HepG2 (cell line): ENCODE measurements around the gene DOCK10.

Experiments used
- AGO2 ChIP-seq: fragments of 200-400 bp; formaldehyde crosslinking; optimal IDR thresholded peaks from 2 replicates; pipeline ENCODE3; 2017; ENCODE audit warnings: mild to moderate bottlenecking, low read depth, low read length, moderate library complexity
- CBX5 ChIP-seq: sonication (generic); formaldehyde crosslinking; IDR thresholded peaks from 2 replicates; pipeline ENCODE4 v1.4.0; 2020; ENCODE audit warnings: missing genetic modification reagents, borderline replicate concordance
- CTCF ChIP-seq: sonication (generic); formaldehyde crosslinking; IDR thresholded peaks from 2 replicates; pipeline ENCODE4 v1.5.0; 2020; ENCODE audit warnings: mild to moderate bottlenecking, missing genetic modification reagents, moderate library complexity
- FOXM1 ChIP-seq: sonication (generic); formaldehyde crosslinking; IDR thresholded peaks from 2 replicates; pipeline ENCODE4 v1.5.0; 2020; ENCODE audit warnings: missing genetic modification reagents
- HNF4G ChIP-seq, 2 experiments: sonication (generic) in 1 of 2; formaldehyde crosslinking in 1 of 2; IDR thresholded peaks; 2 replicates each; pipeline versions ENCODE4 v1.4.0 to v1.6.1; 2011 to 2020; ENCODE audit warnings: borderline replicate concordance in 2 of 2, low read depth in 2 of 2, mild to moderate bottlenecking in 2 of 2, low read length in 1 of 2, missing genetic modification reagents in 1 of 2, moderate library complexity in 1 of 2
- HNRNPK ChIP-seq: fragments of 200-400 bp; formaldehyde crosslinking; IDR thresholded peaks from 2 replicates; pipeline ENCODE4 v1.6.1; 2018; ENCODE audit warnings: low read length, low read depth, moderate library complexity, mild to moderate bottlenecking; ENCODE audit not compliant: poor library complexity, severe bottlenecking
- KLF6 ChIP-seq: IDR thresholded peaks from 2 replicates; pipeline ENCODE4 v1.8.0; 2016; ENCODE audit warnings: missing biosample characterization, missing genetic modification reagents
- MEF2D ChIP-seq: sonication (generic); formaldehyde crosslinking; IDR thresholded peaks from 2 replicates; pipeline ENCODE4 v1.5.1; 2020; ENCODE audit warnings: mild to moderate bottlenecking, missing genetic modification reagents
- RAD51 ChIP-seq: fragments of 450-650 bp; IDR thresholded peaks from 2 replicates; pipeline ENCODE4 v1.6.1; 2016; ENCODE audit warnings: borderline replicate concordance
- RBAK ChIP-seq: sonication (generic); formaldehyde crosslinking; IDR thresholded peaks from 2 replicates; pipeline ENCODE4 v1.5.1; 2020; ENCODE audit warnings: mild to moderate bottlenecking, missing genetic modification reagents
- ZBTB42 ChIP-seq: sonication (generic); formaldehyde crosslinking; IDR thresholded peaks from 2 replicates; pipeline ENCODE4 v1.5.0; 2020; ENCODE audit warnings: mild to moderate bottlenecking, missing genetic modification reagents
- ZNF121 ChIP-seq: sonication (generic); formaldehyde crosslinking; IDR thresholded peaks from 2 replicates; pipeline ENCODE4 v1.5.0; 2020; ENCODE audit warnings: mild to moderate bottlenecking, missing genetic modification reagents

- TF ChIP-seq KLF6 (CRISPR knock-in tag), result no peak
- no peak for TF ChIP-seq RBAK (CRISPR knock-in tag)
- TF ChIP-seq CTCF (CRISPR knock-in tag), result no peak
- TF ChIP-seq CBX5 (CRISPR knock-in tag), result no peak
- TF ChIP-seq MEF2D (CRISPR knock-in tag), result no peak
- TF ChIP-seq AGO2, result no peak
- TF ChIP-seq ZBTB42 (CRISPR knock-in tag), result no peak
- no peak for TF ChIP-seq RAD51
- no peak for TF ChIP-seq HNRNPK
- no peak for TF ChIP-seq ZNF121
- no peak for TF ChIP-seq FOXM1 (CRISPR knock-in tag)
- TF ChIP-seq HNF4G (IDR thresholded peaks at IDR 0.05; ENCODE audit: borderline replicate concordance, low read depth, low read length), result no peak
- no peak for TF ChIP-seq HNF4G (CRISPR knock-in tag; IDR thresholded peaks at IDR 0.05; ENCODE audit: borderline replicate concordance, low read depth)
Observed at GRCh38 chr2:224786848-224787247, 255.4 kb downstream of the DOCK10 start.
